Activated T-cell treated with anti-CD3 and anti-CD28 coated beads for 24 hours (primary cell): ENCODE measurements around the gene HNRNPM.
"Not testable (repeated sequence)": the region's sequence is repeated elsewhere in the genome, so short reads cannot be mapped to it uniquely, and the experiment has no call there.

ENCODE experiments used
- DNase-seq: peaks from one replicate; pipeline ENCODE4 v3.0.0-alpha.2; 2020; ENCODE audit warnings: low read depth

The HNRNPM gene, protein sequence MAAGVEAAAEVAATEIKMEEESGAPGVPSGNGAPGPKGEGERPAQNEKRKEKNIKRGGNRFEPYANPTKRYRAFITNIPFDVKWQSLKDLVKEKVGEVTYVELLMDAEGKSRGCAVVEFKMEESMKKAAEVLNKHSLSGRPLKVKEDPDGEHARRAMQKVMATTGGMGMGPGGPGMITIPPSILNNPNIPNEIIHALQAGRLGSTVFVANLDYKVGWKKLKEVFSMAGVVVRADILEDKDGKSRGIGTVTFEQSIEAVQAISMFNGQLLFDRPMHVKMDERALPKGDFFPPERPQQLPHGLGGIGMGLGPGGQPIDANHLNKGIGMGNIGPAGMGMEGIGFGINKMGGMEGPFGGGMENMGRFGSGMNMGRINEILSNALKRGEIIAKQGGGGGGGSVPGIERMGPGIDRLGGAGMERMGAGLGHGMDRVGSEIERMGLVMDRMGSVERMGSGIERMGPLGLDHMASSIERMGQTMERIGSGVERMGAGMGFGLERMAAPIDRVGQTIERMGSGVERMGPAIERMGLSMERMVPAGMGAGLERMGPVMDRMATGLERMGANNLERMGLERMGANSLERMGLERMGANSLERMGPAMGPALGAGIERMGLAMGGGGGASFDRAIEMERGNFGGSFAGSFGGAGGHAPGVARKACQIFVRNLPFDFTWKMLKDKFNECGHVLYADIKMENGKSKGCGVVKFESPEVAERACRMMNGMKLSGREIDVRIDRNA

DNA sequence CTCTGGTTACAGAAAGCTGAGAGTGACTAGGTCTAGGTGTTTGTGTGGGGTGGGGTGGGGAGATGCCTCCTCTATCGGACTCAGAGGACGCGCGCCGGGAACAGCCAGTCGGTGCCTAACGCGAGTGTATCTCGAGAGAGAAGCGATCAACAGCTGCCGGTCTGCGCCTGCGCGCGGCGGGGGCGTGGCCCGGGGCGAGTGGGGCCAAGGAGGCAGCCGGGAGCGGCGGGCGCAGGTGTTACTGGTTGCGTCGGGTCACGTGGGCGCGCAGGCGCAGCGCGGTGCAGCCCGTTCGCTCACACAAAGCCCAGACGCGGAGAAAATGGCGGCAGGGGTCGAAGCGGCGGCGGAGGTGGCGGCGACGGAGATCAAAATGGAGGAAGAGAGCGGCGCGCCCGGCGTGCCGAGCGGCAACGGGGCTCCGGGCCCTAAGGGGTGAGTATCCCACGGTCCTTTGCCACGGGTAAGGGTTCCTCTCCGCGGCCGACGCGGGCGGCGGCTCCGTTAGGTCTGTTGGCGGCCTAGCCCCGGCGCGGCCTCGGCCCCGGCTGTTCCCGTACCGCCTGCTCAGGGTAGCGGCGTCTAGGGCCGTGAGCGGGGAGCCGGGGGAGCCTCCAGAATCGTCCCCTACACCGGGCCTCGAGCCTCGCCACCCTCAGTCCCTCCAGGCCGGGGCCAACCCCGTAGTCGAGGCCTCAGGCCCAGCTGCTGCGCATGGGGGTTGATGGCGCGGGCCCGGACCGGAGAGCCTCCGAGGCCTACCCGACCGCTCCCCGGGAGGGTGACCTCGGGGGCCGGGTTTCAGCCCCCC is at the start of gene HNRNPM:
Gene HNRNPM (plus strand): TSS at position 299 of the 811 bp plus-strand sequence. CDS start 24 bp downstream, at position 323.
- DNase-seq = peak; percentile 100

DNA sequence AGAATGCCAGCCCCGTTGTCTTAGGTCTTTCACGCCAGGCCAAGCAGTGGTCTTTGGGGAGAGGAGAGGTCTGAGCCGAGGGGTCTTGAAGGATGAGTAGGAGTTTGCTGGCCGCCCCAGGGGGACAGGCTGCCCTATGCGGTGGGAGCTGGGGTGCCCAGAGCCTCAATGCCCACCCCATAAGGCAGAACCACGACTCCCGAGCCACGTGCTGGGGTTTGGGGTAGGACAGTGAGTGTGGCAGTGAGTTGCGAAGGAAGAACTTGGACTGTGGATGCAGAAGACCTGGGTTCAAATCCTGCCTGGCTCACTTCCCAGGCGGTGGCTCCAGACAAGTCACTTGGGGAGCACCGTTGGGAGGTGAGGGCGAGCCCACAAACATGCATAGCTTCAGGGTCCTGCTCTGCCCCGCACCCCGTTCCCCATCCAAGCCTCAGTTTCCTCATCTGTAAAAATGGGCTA is 49.1 kb upstream of the HNRNPM start:
- no peak for DNase-seq

DNA sequence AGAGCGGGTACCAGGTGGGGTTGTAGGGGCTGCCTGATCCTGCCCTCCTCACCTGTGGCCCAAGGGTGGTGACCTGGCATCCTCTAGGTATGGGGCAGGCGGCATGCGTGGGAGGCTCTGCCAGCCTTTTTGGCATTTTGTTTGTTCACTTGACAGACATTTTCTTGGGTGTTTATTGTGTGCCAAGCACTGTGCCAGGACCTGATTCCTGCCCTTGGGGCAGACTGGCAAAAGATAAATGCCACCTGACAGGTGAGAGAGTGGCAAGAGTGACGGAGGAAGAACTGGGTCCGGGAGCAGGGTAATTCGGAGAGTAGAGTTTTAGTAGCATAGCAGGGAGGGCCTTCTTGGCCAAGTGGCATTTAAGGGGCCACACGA is 48.6 kb upstream of the HNRNPM start:
- DNase-seq = no peak

DNA sequence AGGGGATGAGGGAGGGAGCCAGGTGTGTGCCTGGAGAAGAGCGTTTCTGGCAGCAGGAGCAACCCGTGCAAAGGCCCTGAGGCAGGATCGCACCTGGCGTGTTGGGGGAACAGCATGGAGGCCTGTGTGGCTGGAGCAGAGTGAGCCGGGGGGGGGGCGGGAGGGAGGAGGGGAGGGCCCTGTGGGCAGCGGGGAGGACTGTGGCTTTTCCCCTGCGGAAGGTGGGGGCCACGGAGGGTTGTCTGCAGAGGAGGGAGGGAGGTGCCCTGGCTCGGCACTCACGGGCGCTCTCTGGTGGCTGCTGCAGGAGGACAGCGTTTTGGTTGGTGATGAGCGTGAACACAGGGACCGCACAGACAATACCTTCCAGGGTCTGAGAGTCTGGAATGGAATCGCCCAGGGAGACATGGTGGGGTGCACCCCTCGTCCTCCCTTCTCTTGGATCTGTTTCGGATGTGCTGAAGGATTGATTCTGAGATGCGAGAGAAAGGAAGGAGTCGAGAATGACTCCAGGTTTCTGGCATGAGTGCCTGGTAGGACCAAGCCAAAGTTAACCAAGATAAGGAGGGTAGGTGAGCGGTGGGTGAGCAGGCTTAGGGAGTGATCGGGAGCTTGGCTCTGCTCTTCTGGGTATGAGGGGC is 48.1 kb upstream of the HNRNPM start:
- DNase-seq = peak; percentile 62

DNA sequence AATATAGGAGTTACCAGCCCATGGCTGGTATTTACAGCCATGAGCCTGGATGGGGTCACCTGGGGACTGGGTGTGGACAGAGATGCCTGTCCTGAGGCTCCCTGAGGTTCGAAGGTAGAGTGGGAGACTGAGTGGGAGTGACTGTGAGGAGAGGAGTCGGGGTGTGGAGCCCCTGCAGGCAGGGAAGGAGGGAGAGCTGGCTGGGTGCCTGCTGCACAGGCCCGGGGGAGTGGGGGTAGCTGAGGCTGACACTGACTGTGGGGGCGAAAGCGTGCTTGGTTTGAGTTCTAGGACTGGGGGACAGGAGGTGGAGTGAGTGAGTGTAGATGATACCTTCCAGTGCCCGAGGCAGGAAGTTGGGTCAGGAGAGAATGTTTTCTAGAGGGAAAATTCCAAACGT is 47.5 kb upstream of the HNRNPM start:
- no peak for DNase-seq

DNA sequence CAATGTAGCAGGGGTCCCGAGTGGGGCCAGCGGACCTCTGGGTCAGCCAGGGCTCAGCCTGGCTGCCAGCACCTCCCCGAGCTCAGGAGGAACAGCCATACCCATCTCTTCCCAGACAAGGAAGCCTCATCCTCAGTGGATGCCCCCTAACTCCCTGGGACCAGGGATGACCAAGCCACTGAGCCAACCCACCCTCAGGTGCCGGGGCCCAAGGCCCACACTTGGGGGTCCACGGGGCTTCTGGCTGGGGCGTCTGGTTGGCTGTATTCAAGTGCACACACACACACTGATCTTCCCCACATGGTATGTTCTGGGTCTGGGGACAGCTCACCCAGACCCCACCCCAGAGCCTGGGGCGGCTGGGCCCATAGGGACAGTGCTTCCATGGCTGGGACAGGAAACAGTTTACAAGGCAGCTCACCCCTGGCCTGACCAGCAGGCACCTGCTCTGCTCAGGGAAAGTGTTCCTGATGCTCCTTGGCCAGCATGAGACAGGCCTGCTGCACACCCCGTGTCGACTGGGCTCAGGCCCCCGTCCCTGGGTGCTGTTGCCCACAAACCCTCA is 46.9 kb upstream of the HNRNPM start:
- DNase-seq = no peak

DNA sequence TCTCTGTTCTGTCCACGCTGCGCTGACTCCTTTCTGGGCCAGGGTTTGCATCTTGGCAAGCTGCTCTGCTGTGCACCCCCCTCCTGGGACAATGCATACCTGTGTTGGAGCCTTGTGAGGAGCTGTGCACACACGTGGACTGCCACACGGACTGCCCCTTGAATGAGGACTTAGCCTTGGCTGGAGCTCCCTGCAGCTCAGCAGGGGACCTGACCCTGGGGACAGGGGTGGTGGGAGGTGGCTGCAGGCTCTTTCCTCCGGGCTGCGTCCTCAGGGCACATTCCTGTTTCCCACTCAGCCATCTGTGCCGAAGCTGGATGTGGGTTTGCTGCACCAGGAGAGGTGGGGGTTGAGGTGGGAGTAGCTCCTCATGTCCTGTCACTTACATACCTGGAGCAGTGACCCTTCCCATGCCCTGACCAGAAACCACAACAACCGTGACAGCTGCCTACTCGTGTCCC is 46.4 kb upstream of the HNRNPM start:
- no peak for DNase-seq

DNA sequence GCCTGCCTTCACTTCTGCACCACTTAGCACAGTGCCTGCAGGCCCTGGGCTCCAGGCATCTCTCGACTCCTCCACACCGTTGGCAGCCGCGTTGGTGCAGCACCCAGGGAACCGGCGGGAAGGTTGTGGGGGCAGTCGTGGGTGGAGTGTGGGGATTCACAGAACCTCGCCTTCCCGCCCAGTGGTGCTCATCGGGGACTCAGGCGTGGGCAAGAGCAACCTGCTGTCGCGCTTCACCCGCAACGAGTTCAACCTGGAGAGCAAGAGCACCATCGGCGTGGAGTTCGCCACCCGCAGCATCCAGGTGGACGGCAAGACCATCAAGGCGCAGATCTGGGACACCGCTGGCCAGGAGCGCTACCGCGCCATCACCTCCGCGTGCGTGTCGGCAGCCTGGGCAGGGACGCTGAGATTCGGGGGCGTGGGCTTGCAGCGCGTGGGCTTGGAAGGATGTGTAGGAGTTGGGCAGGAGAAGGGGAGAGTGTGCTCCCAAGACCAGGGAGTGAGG is 45.0 kb upstream of the HNRNPM start:
- DNase-seq = no peak

DNA sequence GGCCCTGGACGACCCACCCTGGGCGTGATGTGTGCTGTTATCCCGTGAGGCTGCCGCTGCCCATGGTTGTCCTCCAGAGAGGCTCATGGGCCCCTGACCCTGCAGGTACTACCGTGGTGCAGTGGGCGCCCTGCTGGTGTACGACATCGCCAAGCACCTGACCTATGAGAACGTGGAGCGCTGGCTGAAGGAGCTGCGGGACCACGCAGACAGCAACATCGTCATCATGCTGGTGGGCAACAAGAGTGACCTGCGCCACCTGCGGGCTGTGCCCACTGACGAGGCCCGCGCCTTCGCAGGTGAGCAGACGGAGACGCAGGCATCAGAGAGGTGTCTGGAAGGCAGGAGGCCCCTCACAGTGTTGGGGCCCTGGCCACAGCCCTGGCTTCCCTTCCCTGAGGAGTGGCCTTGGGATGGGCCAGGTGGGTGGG is 42.8 kb upstream of the HNRNPM start:
- no peak for DNase-seq

DNA sequence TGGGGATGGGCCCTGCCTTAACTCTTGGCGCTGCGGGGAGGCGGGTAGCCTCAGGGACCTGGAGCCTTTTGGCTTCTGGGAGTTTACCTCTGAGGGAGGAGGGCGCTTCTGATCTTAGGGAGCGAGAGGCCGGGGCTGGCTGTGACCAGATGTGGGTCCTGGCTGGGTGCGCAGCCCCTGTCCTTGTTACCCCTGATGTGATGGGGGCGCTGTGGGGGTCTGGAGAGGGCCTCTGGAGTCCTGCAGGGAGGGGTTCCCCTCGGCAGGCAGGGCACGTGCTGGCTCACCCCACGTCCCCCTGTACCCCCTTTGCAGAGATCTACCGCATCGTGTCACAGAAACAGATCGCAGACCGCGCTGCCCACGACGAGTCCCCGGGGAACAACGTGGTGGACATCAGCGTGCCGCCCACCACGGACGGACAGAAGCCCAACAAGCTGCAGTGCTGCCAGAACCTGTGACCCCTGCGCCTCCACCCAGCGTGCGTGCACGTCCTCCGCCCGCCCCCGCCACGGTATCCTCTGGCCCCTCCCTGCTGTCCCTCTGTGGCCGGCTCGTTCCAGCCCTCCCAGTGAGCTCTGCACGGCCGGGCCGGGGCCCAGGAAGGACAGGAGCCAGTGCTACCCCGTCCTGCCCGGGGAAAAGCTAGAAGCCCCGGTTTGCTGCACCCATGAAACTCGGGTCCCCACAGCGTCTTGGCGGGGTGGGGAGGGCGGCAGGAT is 41.5 kb upstream of the HNRNPM start:
- no peak for DNase-seq

DNA sequence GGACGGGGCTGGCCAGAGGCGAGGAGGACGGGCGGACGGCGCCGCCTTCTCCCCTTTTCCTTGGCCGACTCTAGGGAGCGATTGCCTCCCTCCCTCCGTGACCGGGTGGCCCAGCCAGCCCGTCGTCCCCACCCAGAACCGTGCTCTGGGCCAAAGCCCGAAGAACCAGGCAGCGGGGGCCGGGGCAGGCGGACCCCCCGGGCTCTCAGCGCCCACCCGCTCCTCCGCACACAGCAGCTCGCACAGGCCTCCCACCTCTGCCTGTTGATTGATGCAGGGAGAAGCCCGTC is 41.0 kb upstream of the HNRNPM start:
- no peak for DNase-seq

DNA sequence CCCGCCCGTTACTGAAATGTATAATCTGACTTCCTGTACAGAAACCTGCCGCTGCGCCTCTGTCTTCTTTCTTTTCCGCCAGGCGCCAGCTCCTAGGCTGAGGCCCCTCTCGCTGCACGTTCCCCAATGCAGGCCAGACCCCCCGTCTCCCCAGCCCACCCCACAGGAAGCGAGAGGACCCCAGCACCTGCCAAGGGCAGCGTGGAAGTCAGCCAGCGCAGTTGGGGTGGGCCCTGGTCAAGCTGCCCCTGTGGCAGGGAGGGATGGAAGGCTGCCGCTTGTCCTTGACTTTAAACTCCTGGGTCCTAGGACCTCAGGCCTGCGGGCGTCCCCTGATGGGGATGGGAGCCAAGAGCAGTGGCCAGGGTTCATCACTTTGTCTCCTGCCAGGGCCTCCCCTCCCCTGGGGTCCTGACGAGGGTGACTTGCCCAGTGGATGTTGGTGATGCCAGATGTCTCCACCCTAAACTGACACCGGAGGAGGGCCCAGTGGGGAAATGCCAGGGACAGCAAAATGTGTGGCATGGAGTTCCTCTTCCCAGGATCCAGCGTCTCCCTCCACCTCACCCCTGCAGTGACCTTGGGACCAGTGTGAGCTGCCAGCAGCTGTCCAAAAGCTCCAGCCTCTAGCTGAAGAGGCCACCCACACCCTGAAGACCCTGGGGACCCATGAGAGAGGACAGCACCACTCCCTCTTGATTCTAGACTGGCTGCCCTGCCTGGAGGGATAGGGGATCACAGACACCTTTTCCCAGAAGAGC is 40.2 kb upstream of the HNRNPM start:
- DNase-seq = no peak

DNA sequence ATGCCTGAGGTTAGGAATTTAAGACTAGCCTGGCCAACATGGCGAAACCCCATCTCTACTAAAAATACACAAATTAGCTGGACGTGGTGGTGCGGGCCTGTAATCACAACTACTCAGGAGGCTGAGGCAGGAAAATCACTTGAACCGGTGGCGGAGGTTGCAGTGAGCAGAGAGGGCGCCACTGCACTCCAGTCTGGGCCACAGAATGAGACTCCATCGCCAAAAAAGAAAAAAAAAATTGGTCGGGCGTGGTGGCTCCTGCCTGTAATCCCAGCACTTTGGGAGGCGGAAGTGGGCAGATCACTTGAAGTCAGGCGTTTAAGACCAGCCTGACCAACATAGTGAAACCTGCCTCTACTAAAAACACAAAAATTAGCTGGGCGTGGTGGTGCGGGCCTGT is 34.1 kb upstream of the HNRNPM start:
- not testable (repeated sequence) for DNase-seq

DNA sequence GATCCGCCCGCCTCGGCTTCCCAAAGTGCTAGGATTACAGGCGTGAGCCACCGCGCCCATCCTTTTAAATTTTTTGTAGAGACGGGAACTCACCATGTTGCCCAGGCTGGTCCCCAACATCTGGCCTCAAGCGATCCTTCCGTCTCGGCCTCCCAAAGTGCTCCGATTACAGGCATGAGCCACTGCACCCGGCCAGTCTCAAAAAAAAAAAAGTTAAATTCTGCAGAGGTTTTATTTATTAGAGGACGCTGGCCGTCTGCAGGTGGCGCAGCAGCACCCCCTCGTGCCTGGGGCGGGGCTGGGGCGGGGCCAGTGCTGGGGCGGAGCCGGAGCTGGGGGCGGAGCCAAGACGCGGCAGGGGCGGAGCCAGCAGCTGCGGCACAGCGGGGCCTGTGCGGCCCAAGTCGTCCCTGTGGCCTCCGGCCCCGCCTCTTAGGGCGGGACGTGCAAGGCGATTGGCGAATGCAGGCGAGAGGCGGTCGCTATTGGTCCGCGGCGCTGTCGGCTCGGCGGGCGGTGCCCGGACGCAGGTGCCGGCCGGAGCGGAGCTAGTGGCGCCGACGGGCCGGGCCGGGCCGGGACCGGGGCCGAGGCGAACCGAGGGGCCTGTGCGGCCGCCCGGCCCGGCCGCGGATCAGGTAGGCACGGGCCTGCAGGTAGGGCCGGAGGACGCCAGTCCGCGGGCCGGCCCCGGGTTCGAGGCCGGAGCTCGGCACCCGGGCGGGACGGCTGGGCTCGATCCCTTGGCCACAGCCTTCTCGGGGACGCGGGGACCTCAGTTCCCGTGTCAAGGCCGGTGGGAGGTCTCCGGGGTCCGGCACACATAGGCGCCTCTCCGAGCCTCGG is 31.8 kb upstream of the HNRNPM start, which contains the start of gene MARCHF2:
Gene MARCHF2 (plus strand): TSS at position 523 of the 846 bp plus-strand sequence. CDS start 8,536 bp downstream, outside the sequence.
- peak; percentile 98 for DNase-seq

DNA sequence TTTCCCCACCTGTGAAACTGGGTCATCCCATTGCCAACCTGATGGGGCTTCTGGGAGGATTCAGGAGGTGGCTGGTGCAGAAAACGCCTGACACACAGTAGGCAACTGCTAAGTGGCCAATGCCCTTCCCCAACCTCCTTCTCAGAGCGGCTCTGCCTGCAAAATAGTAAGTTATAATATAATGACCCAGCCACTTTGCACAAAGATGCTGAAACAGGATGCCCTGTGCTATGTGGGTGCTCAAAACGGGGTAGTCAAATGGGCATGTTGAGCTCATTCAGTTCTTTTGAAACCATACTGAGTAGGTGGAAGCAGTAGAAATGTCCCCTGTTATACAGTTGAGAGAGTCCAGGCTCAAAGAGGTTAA is 31.2 kb upstream of the HNRNPM start:
- DNase-seq = no peak

DNA sequence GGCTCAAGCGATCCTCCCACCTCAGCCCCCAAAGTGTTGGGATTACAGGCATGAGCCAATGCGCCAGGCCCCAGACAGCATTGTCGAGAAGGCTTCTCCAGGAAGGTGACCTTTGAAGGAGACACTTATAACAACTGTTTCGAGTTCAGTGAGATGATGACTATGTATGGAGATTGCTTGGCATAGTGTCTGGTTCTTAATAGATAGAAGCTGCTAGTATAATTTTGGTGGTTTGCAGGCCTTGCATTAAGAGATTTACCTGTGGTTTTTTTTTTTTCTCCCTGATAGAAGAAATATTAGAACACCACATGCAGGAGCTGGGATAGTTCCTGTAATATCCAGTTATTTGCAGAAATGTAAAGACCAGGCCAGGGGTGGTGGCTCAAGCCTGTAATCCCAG is 28.0 kb upstream of the HNRNPM start:
- DNase-seq = no peak

DNA sequence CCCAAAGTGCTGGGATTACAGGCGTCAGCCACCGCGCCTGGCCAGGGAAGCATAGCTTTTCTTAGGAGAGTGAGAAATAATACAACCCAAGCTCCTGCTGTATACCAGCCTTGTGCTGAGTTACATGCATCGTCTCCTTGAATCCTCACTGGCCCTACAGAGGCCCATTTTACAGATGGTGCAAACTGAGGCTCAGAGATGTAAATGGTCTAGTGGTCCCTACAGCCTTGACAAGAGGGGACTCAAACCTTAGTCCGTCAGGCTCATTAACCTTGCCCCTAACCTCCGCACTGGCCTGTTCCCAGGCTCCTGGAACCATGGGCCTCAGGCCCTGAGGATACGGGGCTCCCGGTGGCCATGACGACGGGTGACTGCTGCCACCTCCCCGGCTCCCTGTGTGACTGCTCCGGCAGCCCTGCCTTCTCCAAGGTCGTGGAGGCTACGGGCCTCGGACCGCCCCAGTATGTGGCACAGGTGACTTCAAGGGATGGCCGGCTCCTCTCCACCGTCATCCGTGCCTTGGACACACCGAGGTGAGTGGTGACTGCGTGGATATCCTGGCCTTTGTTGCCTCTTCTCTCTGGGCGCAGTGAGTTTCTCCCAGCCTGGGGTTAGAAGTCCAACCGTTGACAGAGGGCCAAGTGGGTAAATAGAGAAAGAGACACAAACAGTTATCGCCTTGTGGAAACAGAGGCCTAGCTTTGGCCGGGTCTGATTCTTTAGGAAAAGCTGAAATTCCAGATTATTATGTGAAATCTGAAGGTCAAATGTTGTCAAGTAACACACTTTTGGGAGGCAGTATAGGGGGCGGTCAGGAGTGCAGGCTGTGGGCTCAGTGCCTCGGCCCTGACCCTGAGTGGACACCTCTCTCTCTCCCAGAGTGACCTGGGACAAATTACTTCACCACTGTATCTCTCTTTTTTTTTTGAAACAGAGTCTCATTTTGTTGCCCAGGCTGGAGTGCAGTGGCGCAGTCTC is 23.0 kb upstream of the HNRNPM start:
- no peak for DNase-seq

DNA sequence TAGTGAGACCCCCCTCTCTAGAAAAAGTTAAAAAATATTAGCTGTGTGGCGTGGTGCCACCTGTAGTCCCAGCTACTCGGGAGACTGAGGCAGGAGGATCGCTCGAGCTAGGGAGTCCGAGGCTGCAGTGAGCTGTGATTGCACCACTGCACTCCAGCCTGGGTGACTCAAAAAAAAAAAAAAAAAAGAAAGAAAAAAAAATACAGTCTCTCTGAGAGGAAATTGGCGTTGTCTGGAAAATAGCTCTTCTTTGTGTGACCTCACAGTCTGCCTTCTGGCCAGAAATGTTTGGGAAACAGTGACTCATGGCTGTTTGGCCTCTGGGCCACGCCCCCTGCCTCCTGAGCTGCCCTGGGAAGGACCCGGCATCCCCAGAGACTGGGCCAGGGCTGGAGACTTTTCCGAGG is 21.0 kb upstream of the HNRNPM start:
- no peak for DNase-seq
